Astrocyte (in vitro differentiated cells and primary cell): ENCODE results near the gene EFCAB6.

Experiments
- EZH2 ChIP-seq: IDR thresholded peaks from 2 replicates; pipeline ENCODE4 v1.6.1; 2012; ENCODE audit warnings: mild to moderate bottlenecking, low read length, inconsistent platforms; ENCODE audit not compliant: insufficient read depth
- TF ChIP-seq, protein P1 (sequence below): IDR thresholded peaks from 2 replicates; pipeline ENCODE4 v1.5.1; 2011; ENCODE audit warnings: low read depth, mild to moderate bottlenecking, inconsistent platforms, low read length, moderate library complexity; ENCODE audit not compliant: insufficient read depth

DNA sequence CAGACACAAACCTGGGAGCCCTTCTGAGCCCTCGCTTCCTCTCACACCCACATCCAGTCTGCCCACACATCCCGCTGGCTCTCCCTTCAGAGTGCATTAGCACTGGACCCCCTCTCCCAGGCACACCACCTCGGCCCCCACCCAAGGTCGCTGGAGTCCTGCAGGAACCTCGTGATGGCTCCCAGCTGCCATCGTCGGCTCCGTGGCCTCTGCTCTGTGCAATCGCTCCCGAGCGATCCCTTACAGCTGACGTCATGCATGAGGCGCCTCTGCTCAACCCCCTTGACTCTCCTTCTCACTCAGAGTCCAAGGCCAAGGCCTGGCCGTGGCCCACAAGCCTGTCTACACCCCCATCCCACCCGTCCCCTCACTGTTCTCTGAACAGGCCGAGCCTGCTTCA lies 183.9 kb downstream of the EFCAB6 start:
- TF ChIP-seq EZH2, result no peak
- TF ChIP-seq, protein P1, sequence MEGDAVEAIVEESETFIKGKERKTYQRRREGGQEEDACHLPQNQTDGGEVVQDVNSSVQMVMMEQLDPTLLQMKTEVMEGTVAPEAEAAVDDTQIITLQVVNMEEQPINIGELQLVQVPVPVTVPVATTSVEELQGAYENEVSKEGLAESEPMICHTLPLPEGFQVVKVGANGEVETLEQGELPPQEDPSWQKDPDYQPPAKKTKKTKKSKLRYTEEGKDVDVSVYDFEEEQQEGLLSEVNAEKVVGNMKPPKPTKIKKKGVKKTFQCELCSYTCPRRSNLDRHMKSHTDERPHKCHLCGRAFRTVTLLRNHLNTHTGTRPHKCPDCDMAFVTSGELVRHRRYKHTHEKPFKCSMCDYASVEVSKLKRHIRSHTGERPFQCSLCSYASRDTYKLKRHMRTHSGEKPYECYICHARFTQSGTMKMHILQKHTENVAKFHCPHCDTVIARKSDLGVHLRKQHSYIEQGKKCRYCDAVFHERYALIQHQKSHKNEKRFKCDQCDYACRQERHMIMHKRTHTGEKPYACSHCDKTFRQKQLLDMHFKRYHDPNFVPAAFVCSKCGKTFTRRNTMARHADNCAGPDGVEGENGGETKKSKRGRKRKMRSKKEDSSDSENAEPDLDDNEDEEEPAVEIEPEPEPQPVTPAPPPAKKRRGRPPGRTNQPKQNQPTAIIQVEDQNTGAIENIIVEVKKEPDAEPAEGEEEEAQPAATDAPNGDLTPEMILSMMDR, result no peak
